ENCODE data around the gene NSMF. TPM values are rescaled to one million over a fixed set of nuclear protein-coding genes. Genes with fewer than 3 reads are reported as not detected.
A peak's percentile ranks its signal among the peaks of the same experiment; 100 is the strongest.

Gene NSMF
- total and polyA plus RNA-seq, 2 donors (not counting 3 experiments of a cell fraction or from before 2014, with no cell fraction given), result 43.3 to 53.7 TPM

DNA sequence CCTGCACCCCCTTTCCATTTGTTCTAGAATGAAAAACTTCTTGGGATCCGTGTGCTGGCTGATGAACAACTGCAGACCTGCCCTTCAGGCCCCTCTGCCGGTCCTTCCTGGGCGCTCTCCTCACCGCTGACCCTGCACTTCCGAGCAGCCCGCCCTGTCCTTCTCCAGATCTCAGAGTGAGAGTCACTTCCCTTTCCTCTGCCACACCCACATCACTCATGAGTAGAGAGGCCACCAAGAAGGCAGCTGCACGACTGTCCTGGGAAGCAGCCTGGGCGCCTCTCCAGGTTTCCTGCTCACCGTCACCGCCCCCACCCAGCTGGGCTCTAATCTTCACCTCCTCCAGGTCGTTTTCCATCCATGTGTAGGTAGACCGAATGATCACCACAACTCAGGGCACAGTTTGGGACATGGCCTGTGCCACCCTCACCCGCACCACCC lies 35.0 kb upstream of the NSMF start:
- H3K9ac ChIP-seq (replicated peaks; ENCODE audit: extremely low read depth, insufficient read depth, low read length), result no peak overlapping the region
- H3K9me3 ChIP-seq (replicated peaks; ENCODE audit: control insufficient read depth, insufficient read depth, low read length), result no peaks in the 10 kb centered on the region
- H2AFZ ChIP-seq (ENCODE audit: low read depth, low read length), result no peak overlapping the region
- no peak overlapping the region for H3K4me2 ChIP-seq (ENCODE audit: insufficient read depth, low read length)
- BruUV-seq (replicated peaks), result no TSS peak
- H3K4me3 ChIP-seq (replicated peaks in 1 of 3; ENCODE audit: insufficient read depth in 1 of 3, low read depth in 1 of 3, low read length in 3 of 3), result no peak overlapping the region
- dilution Hi-C loops (cut with MboI; ENCODE audit: extremely low pct_ligation_motif_present, low sequenced_read_pairs), result no loop called here
- H3K27me3 ChIP-seq (ENCODE audit: control insufficient read depth in 2 of 2, insufficient read depth in 2 of 2, low read length in 2 of 2), result no peaks in the 10 kb centered on the region
- no peaks in the 10 kb centered on the region for H3K36me3 ChIP-seq (ENCODE audit: control insufficient read depth in 2 of 2, extremely low read depth in 1 of 2, insufficient read depth in 2 of 2, low read length in 2 of 2)
- POLR2A ChIA-PET, result no interaction called here
- H3K27ac ChIP-seq (ENCODE audit: insufficient read depth, low read depth, low read length), result no peak overlapping the region
- TF ChIP-seq FOS (IDR thresholded peaks at IDR 0.05; ENCODE audit: borderline replicate concordance, insufficient read depth, low read length), result peak; percentile 24
- TF ChIP-seq, protein P1, sequence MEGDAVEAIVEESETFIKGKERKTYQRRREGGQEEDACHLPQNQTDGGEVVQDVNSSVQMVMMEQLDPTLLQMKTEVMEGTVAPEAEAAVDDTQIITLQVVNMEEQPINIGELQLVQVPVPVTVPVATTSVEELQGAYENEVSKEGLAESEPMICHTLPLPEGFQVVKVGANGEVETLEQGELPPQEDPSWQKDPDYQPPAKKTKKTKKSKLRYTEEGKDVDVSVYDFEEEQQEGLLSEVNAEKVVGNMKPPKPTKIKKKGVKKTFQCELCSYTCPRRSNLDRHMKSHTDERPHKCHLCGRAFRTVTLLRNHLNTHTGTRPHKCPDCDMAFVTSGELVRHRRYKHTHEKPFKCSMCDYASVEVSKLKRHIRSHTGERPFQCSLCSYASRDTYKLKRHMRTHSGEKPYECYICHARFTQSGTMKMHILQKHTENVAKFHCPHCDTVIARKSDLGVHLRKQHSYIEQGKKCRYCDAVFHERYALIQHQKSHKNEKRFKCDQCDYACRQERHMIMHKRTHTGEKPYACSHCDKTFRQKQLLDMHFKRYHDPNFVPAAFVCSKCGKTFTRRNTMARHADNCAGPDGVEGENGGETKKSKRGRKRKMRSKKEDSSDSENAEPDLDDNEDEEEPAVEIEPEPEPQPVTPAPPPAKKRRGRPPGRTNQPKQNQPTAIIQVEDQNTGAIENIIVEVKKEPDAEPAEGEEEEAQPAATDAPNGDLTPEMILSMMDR (IDR thresholded peaks at IDR 0.05; ENCODE audit: extremely low read depth in 1 of 2, insufficient read depth in 1 of 2, low read depth in 1 of 2, low read length in 2 of 2), result no peak
- H3K9me1 ChIP-seq (replicated peaks; ENCODE audit: control insufficient read depth, extremely low read depth, insufficient read depth, low read length), result no peaks in the 10 kb centered on the region
- CTCF ChIA-PET, result interaction anchor here (1.1 kb wide), 1 partner anchor 11 kb away, joined by 3 read pairs; no protein-coding TSS in a partner anchor
- no peaks in the 10 kb centered on the region for H3K4me1 ChIP-seq (ENCODE audit: control insufficient read depth, extremely low read depth, insufficient read depth, low read length)
- intact Hi-C loops (cut with micrococcal nuclease), result no loop called here
- FAIRE-seq (no peak), DNase-seq (ENCODE audit: low read depth, low spot score) (no peak)
- H4K20me1 ChIP-seq (replicated peaks; ENCODE audit: control insufficient read depth, extremely low read depth, insufficient read depth, low read length), result no peaks in the 10 kb centered on the region
- H3K79me2 ChIP-seq (ENCODE audit: control insufficient read depth, insufficient read depth, low read length), result no peaks in the 10 kb centered on the region

DNA sequence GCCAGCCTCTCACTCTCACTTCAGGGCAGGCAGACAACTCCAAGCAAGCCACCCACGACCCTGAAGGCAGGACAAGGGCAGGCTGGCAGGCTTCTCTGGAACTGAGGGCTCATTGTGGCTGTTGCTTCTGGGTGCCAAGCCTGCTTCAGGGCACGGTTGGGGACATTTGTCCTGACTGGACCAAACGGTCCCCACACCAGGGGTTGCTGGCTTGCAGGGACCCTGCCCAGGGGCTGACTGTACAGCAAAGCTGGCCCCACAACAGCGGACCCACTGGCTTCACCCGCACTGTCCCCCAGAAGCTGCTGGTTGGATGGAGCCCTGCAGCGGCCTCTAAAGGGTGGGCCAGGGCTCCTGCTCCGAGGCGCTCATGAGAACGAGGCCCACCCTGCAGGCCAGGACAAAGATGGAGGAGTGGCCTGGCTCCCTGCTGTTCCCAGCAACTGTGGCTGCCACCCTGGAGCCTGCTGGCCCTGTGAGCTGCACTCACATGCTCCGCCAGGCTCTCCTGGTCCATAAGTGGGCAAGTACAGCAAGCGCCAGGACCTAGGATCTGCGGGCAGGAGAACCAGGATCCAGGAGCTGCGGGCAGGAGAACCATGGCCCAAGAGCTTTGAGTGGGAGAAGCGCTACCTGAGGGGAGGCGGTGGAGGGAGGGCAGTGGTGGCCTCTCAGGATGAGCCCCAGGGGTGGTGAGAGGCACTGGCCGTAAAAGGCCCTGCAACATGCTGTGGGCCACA lies 34.4 kb upstream of the NSMF start:
- Histone ChIP-seq H3K27ac (ENCODE audit: insufficient read depth, low read depth, low read length) (no peak overlapping the region), H3K4me2 (ENCODE audit: insufficient read depth, low read length) (no peak overlapping the region), H3K36me3 (ENCODE audit: control insufficient read depth in 2 of 2, extremely low read depth in 1 of 2, insufficient read depth in 2 of 2, low read length in 2 of 2) (no peaks in the 10 kb centered on the region), H3K79me2 (ENCODE audit: control insufficient read depth, insufficient read depth, low read length) (no peaks in the 10 kb centered on the region), H4K20me1 (replicated peaks; ENCODE audit: control insufficient read depth, extremely low read depth, insufficient read depth, low read length) (no peaks in the 10 kb centered on the region), H3K9ac (replicated peaks; ENCODE audit: extremely low read depth, insufficient read depth, low read length) (no peak overlapping the region), H2AFZ (ENCODE audit: low read depth, low read length) (no peak overlapping the region), H3K4me1 (ENCODE audit: control insufficient read depth, extremely low read depth, insufficient read depth, low read length) (no peaks in the 10 kb centered on the region), H3K27me3 (ENCODE audit: control insufficient read depth in 2 of 2, insufficient read depth in 2 of 2, low read length in 2 of 2) (no peaks in the 10 kb centered on the region), H3K4me3 (replicated peaks in 1 of 3; ENCODE audit: insufficient read depth in 1 of 3, low read depth in 1 of 3, low read length in 3 of 3) (no peak overlapping the region), H3K9me3 (replicated peaks; ENCODE audit: control insufficient read depth, insufficient read depth, low read length) (no peaks in the 10 kb centered on the region), H3K9me1 (replicated peaks; ENCODE audit: control insufficient read depth, extremely low read depth, insufficient read depth, low read length) (no peaks in the 10 kb centered on the region)
- CTCF ChIA-PET, result interaction anchor here (1.1 kb wide), 1 partner anchor 11 kb away, joined by 3 read pairs; no protein-coding TSS in a partner anchor
- BruUV-seq (replicated peaks), result no TSS peak
- FAIRE-seq, result no peak
- TF ChIP-seq MYC (IDR thresholded peaks at IDR 0.05; ENCODE audit: low read depth, low read length) (no peak), GATA2 (IDR thresholded peaks at IDR 0.05; ENCODE audit: insufficient read depth, insufficient read length, low read depth, low read length) (no peak), FOS (IDR thresholded peaks at IDR 0.05; ENCODE audit: borderline replicate concordance, insufficient read depth, low read length) (no peak), POLR2A (IDR thresholded peaks at IDR 0.05; ENCODE audit: low read depth, low read length) (no peak), POLR2AphosphoS5 (IDR thresholded peaks at IDR 0.05; ENCODE audit: insufficient read depth, low read depth, low read length) (no peak), EZH2 (IDR thresholded peaks at IDR 0.05; ENCODE audit: borderline replicate concordance, low read depth, low read length, severe bottlenecking) (no peak), JUN (IDR thresholded peaks at IDR 0.05; ENCODE audit: borderline replicate concordance, insufficient read depth, insufficient read length, low read depth) (no peak)
- TF ChIP-seq, protein P2, sequence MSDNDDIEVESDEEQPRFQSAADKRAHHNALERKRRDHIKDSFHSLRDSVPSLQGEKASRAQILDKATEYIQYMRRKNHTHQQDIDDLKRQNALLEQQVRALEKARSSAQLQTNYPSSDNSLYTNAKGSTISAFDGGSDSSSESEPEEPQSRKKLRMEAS (IDR thresholded peaks at IDR 0.05; ENCODE audit: insufficient read depth, insufficient read length), result no peak
- TF ChIP-seq, protein P1 (IDR thresholded peaks at IDR 0.05; ENCODE audit: extremely low read depth in 1 of 2, insufficient read depth in 1 of 2, low read depth in 1 of 2, low read length in 2 of 2), result no peak
- DNase-seq (ENCODE audit: low read depth, low spot score), result no peak
- intact Hi-C loops (cut with micrococcal nuclease) (no loop called here), dilution Hi-C loops (cut with MboI; ENCODE audit: extremely low pct_ligation_motif_present, low sequenced_read_pairs) (no loop called here)
- POLR2A ChIA-PET, result no interaction called here
